ENCODE data around the gene TCF12.

- TF ChIP-seq CTCF (IDR thresholded peaks at IDR 0.05) (no peak), POLR2A (IDR thresholded peaks at IDR 0.05) (no peak)
Observed at GRCh38 chr15:57084192-57084591, 165.7 kb downstream of the TCF12 start.
